Fibroblast of lung (primary cell): Measurements from ENCODE around the gene STAB2. TPM values are rescaled to one million over a fixed set of nuclear protein-coding genes. Genes with fewer than 3 reads are reported as not detected.

ENCODE experiments used
- DNase-seq, 2 donors: peaks; one replicate each; pipeline versions ENCODE4 v3.0.0 to v3.0.0-alpha.2; 2010; ENCODE audit warnings: low read depth in 2 of 2
- H2AFZ ChIP-seq: 2 replicates; pipeline ENCODE4 v1.5.1; 2012; ENCODE audit warnings: low read length, control low read depth, inconsistent platforms
- H3K27ac ChIP-seq: 2 replicates; pipeline ENCODE4 v1.5.1; 2011; ENCODE audit warnings: low read length, control low read depth; ENCODE audit not compliant: insufficient read depth
- H3K27me3 ChIP-seq: 2 replicates; pipeline ENCODE4 v1.5.1; 2011; ENCODE audit warnings: mild to moderate bottlenecking, low read length; ENCODE audit not compliant: control insufficient read depth, insufficient read depth
- H3K36me3 ChIP-seq: 2 replicates; pipeline ENCODE4 v1.5.1; 2011; ENCODE audit warnings: low read length; ENCODE audit not compliant: control insufficient read depth, insufficient read depth
- H3K4me1 ChIP-seq: 2 replicates; pipeline ENCODE4 v1.5.1; 2011; ENCODE audit warnings: low read length; ENCODE audit not compliant: control insufficient read depth, insufficient read depth; ENCODE audit errors: extremely low read depth
- H3K4me2 ChIP-seq: 2 replicates; pipeline ENCODE4 v1.5.1; 2011; ENCODE audit warnings: low read length, control low read depth; ENCODE audit not compliant: insufficient read depth; ENCODE audit errors: extremely low read depth
- H3K4me3 ChIP-seq, 4 experiments: fragments of 200-600 bp in 1 of 4; sonication (generic) in 1 of 4; replicated peaks in 1 of 4; 2 replicates each; pipeline ENCODE4 v1.5.1; 2011 to 2016; ENCODE audit warnings: low read length in 4 of 4, low read depth in 3 of 4, mild to moderate bottlenecking in 3 of 4, control low read depth in 2 of 4, inconsistent platforms in 1 of 4, mixed read lengths in 1 of 4; ENCODE audit not compliant: insufficient read depth in 1 of 4; ENCODE audit errors: control extremely low read depth in 1 of 4
- H3K79me2 ChIP-seq: 2 replicates; pipeline ENCODE4 v1.5.1; 2012; ENCODE audit warnings: mild to moderate bottlenecking, low read length, inconsistent platforms; ENCODE audit not compliant: control insufficient read depth, insufficient read depth
- H3K9ac ChIP-seq: 2 replicates; pipeline ENCODE4 v1.5.1; 2011; ENCODE audit warnings: mild to moderate bottlenecking, low read length, control low read depth; ENCODE audit not compliant: insufficient read depth
- H3K9me3 ChIP-seq: 2 replicates; pipeline ENCODE4 v1.5.1; 2012; ENCODE audit warnings: low read depth, low read length; ENCODE audit not compliant: control insufficient read depth, insufficient read depth
- H4K20me1 ChIP-seq: 2 replicates; pipeline ENCODE4 v1.5.1; 2011; ENCODE audit warnings: low read length; ENCODE audit not compliant: control insufficient read depth, insufficient read depth; ENCODE audit errors: extremely low read depth
- EZH2 ChIP-seq: IDR thresholded peaks from 2 replicates; pipeline ENCODE4 v1.5.1; 2012; ENCODE audit warnings: low read length, control low read depth, mild to moderate bottlenecking; ENCODE audit errors: missing control alignments
- polyA plus RNA-seq, 2 donors: library from polyadenylated mRNA; depleted of rRNA in 1 of 2; stranded (reverse) in 1 of 2; unstranded in 1 of 2; fragments of >200 nt; gene quantifications; 2 replicates each; pipeline ENCODE4 v1.2.1, GENCODE V29; 2011 to 2012; ENCODE audit warnings: missing spikeins in 1 of 2
- total RNA-seq: library from RNA; depleted of rRNA; stranded (reverse); fragments of >200 nt; gene quantifications from 2 replicates; pipeline ENCODE4 v1.2.1, GENCODE V29; 2014
- TF ChIP-seq, protein P1 (sequence below), 2 donors: IDR thresholded peaks in 1 of 2; conservative IDR thresholded peaks in 1 of 2; 1 replicate in 1 of 2; 2 replicates in 1 of 2; pipeline ENCODE4 v1.5.1; 2011 to 2012; ENCODE audit warnings: low read length in 2 of 2, control low read depth in 1 of 2, inconsistent platforms in 1 of 2, low read depth in 1 of 2, mild to moderate bottlenecking in 1 of 2

STAB2 gene
- total and polyA plus RNA-seq, 2 donors (not counting 1 experiment from before 2014, with no cell fraction given), result not detected

DNA sequence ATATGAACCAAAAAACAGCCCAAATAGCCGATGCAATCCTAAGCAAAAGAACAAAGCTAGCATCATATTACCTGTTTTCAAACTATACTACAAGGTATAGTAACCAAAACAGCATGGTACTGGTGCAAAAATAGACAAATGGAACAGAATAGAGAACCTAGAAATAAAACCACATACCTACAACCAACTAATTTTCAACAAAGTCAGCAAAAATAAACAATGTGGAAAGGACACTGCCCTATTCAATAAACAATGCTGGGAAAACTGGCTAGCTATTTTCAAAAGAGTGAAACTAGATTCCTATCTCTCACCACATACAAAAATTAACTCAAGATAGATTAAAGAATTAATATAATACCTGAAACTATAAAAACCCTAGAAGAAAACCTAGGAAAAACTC, 17.8 kb upstream of the STAB2 start:
- no peak overlapping the region for H3K27ac ChIP-seq
- no peaks in the 10 kb centered on the region for H3K4me1 ChIP-seq
- DNase-seq, result no peak

DNA sequence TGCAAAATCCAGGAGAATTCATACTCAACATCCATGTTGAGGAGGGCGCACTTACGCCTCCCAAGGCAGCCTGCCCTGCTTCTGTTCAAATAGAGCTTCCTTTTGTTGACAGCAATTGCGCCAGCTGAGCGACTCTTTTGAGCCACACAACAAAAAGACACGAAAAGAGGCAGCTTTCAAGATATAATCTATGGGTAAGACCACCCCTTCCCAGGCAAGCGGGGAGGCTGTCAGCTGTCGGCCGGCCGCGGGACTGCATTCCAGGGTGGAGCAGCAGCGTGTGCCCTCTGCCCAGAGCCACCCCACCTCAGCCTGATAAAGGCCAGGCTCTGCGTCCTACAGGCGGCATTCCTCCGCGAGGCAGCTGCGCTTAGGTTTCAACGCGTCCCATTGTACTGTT, 15.8 kb upstream of the STAB2 start:
- Histone ChIP-seq H3K4me3 (no peak overlapping the region), H3K9ac (no peak overlapping the region), H3K9me3 (no peaks in the 10 kb centered on the region), H3K27me3 (peaks cover 10% of the 10 kb centered on the region), H2AFZ (no peak overlapping the region), H3K4me1 (no peaks in the 10 kb centered on the region), H4K20me1 (no peaks in the 10 kb centered on the region), H3K27ac (no peak overlapping the region), H3K4me2 (no peak overlapping the region), H3K36me3 (no peaks in the 10 kb centered on the region), H3K79me2 (no peaks in the 10 kb centered on the region)
- peak in 1 of 2 donors; percentile 11 for DNase-seq
- TF ChIP-seq, protein P1, sequence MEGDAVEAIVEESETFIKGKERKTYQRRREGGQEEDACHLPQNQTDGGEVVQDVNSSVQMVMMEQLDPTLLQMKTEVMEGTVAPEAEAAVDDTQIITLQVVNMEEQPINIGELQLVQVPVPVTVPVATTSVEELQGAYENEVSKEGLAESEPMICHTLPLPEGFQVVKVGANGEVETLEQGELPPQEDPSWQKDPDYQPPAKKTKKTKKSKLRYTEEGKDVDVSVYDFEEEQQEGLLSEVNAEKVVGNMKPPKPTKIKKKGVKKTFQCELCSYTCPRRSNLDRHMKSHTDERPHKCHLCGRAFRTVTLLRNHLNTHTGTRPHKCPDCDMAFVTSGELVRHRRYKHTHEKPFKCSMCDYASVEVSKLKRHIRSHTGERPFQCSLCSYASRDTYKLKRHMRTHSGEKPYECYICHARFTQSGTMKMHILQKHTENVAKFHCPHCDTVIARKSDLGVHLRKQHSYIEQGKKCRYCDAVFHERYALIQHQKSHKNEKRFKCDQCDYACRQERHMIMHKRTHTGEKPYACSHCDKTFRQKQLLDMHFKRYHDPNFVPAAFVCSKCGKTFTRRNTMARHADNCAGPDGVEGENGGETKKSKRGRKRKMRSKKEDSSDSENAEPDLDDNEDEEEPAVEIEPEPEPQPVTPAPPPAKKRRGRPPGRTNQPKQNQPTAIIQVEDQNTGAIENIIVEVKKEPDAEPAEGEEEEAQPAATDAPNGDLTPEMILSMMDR (conservative IDR thresholded peaks at IDR 0.05 in 1 of 2, IDR thresholded peaks at IDR 0.05 in 1 of 2; ENCODE audit: low read depth in 1 of 2, low read length in 2 of 2), result no peak
- TF ChIP-seq EZH2, result no peak

More for the DNA sequence above, 17.8 kb upstream of the STAB2 start:
- Histone ChIP-seq H3K79me2 (no peaks in the 10 kb centered on the region), H3K9me3 (no peaks in the 10 kb centered on the region), H4K20me1 (no peaks in the 10 kb centered on the region), H3K9ac (no peak overlapping the region), H3K4me2 (no peak overlapping the region), H3K27me3 (peaks cover 10% of the 10 kb centered on the region), H3K4me3 (no peak overlapping the region), H3K36me3 (no peaks in the 10 kb centered on the region), H2AFZ (no peak overlapping the region)
- TF ChIP-seq EZH2, result no peak
- TF ChIP-seq, protein P1 (conservative IDR thresholded peaks at IDR 0.05 in 1 of 2, IDR thresholded peaks at IDR 0.05 in 1 of 2; ENCODE audit: low read depth in 1 of 2, low read length in 2 of 2), result no peak

DNA sequence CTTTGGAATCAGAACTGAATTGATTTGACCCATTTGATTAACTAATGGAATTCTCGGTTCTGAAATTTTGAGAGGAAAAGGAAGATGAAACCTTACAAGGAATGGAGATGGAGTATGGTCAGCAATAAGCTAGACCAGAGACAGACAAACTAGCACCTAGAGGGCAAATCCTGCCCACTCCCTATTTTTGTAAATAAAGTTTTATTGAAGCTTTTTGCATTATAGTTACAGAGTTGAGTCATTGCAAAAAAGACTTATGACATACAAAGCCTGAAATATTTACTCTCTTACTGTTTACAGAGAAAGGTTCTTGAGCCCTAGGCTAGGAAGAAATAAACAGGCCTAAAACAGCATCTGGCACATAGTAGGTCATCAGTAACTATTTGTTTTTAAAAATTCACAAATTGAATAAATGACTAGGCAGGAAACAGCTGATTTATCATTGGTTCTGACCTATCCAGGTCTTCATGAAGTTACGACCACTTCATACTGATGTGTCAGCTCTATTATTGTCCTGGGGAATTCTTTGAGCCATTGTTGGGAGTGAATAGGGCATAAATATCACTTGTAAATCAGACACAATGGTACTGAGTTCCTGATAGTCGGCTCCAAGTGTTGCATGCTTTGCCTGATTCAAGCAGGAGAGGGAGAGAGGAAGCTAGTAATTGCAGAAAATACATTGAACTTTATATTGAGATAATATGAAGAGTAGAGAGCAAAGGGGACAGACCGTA, 14.6 kb upstream of the STAB2 start:
- no peak for DNase-seq
- H3K36me3 ChIP-seq, result no peaks in the 10 kb centered on the region
- H3K27me3 ChIP-seq, result peaks cover 10% of the 10 kb centered on the region
- TF ChIP-seq EZH2, result no peak
- TF ChIP-seq, protein P1 (conservative IDR thresholded peaks at IDR 0.05 in 1 of 2, IDR thresholded peaks at IDR 0.05 in 1 of 2; ENCODE audit: low read depth in 1 of 2, low read length in 2 of 2), result no peak
- H2AFZ ChIP-seq, result no peak overlapping the region
- no peaks in the 10 kb centered on the region for H3K4me1 ChIP-seq
- no peaks in the 10 kb centered on the region for H3K9me3 ChIP-seq
- no peak overlapping the region for H3K27ac ChIP-seq
- H3K4me2 ChIP-seq, result no peak overlapping the region
- no peaks in the 10 kb centered on the region for H4K20me1 ChIP-seq
- no peak overlapping the region for H3K9ac ChIP-seq
- H3K79me2 ChIP-seq, result no peaks in the 10 kb centered on the region
- no peak overlapping the region for H3K4me3 ChIP-seq
